BLaER1 (cell line): ENCODE data around the gene CASZ1.

ENCODE experiments used
- H3K27ac ChIP-seq: shearing (Covaris generic); formaldehyde crosslinking; 2 replicates; pipeline ENCODE4 v1.8.1; 2022
- H3K27me3 ChIP-seq: shearing (Covaris generic); formaldehyde crosslinking; 2 replicates; pipeline ENCODE4 v1.8.1; 2022
- H3K36me3 ChIP-seq: shearing (Covaris generic); formaldehyde crosslinking; 2 replicates; pipeline ENCODE4 v1.8.1; 2022
- H3K4me1 ChIP-seq: shearing (Covaris generic); formaldehyde crosslinking; 2 replicates; pipeline ENCODE4 v1.8.1; 2022
- H3K4me2 ChIP-seq: shearing (Covaris generic); formaldehyde crosslinking; 2 replicates; pipeline ENCODE4 v1.8.1; 2022
- H3K4me3 ChIP-seq: shearing (Covaris generic); formaldehyde crosslinking; 2 replicates; pipeline ENCODE4 v1.8.1; 2022
- H3K9ac ChIP-seq: shearing (Covaris generic); formaldehyde crosslinking; 2 replicates; pipeline ENCODE4 v1.8.1; 2022
- H3K9me3 ChIP-seq: shearing (Covaris generic); formaldehyde crosslinking; 2 replicates; pipeline ENCODE4 v1.8.1; 2022
- H4K20me1 ChIP-seq: shearing (Covaris generic); formaldehyde crosslinking; 2 replicates; pipeline ENCODE4 v1.8.1; 2022
- Cebpa-rat ChIP-seq: shearing (Covaris generic); IDR thresholded peaks from 2 replicates; pipeline ENCODE4 v1.8.1; 2022

Gene CASZ1

GRCh38 chr1:10723317-10723716 is 73.1 kb downstream of the CASZ1 start:
- Histone ChIP-seq H3K4me1 (peaks cover 14% of the 10 kb centered on the region), H3K27me3 (no peaks in the 10 kb centered on the region), H3K4me3 (no peak overlapping the region), H3K36me3 (no peaks in the 10 kb centered on the region), H3K9ac (no peak overlapping the region), H3K27ac (no peak overlapping the region), H3K9me3 (no peaks in the 10 kb centered on the region), H4K20me1 (no peaks in the 10 kb centered on the region), H3K4me2 (peak overlapping the region; percentile 69)
- TF ChIP-seq Cebpa-rat: no peak

GRCh38 chr1:10722803-10723202 is 73.6 kb downstream of the CASZ1 start:
- Histone ChIP-seq H4K20me1 (no peaks in the 10 kb centered on the region), H3K9ac (no peak overlapping the region), H3K4me1 (peaks cover 14% of the 10 kb centered on the region), H3K36me3 (no peaks in the 10 kb centered on the region), H3K9me3 (no peaks in the 10 kb centered on the region), H3K27me3 (no peaks in the 10 kb centered on the region), H3K27ac (no peak overlapping the region), H3K4me3 (no peak overlapping the region), H3K4me2 (no peak overlapping the region)
- TF ChIP-seq Cebpa-rat: no peak

GRCh38 chr1:10721381-10722321 is 74.8 kb downstream of the CASZ1 start:
- no peak overlapping the region for H3K4me3 ChIP-seq
- H3K4me2 ChIP-seq: no peak overlapping the region
- no peaks in the 10 kb centered on the region for H4K20me1 ChIP-seq
- no peak for TF ChIP-seq Cebpa-rat
- H3K9me3 ChIP-seq: no peaks in the 10 kb centered on the region
- no peaks in the 10 kb centered on the region for H3K27me3 ChIP-seq
- H3K27ac ChIP-seq: no peak overlapping the region
- H3K4me1 ChIP-seq: peaks cover 16% of the 10 kb centered on the region
- H3K36me3 ChIP-seq: no peaks in the 10 kb centered on the region
- H3K9ac ChIP-seq: no peak overlapping the region

GRCh38 chr1:10720635-10721034 is 75.8 kb downstream of the CASZ1 start:
- no peaks in the 10 kb centered on the region for H3K36me3 ChIP-seq
- H3K27ac ChIP-seq: no peak overlapping the region
- no peak overlapping the region for H3K4me2 ChIP-seq
- H3K9ac ChIP-seq: no peak overlapping the region
- no peaks in the 10 kb centered on the region for H3K9me3 ChIP-seq
- H3K4me1 ChIP-seq: peaks cover 21% of the 10 kb centered on the region
- no peaks in the 10 kb centered on the region for H3K27me3 ChIP-seq
- no peak overlapping the region for H3K4me3 ChIP-seq
- TF ChIP-seq Cebpa-rat: no peak
- no peaks in the 10 kb centered on the region for H4K20me1 ChIP-seq

- H4K20me1 ChIP-seq: no peaks in the 10 kb centered on the region
- H3K4me3 ChIP-seq: no peak overlapping the region
- no peak for TF ChIP-seq Cebpa-rat
- H3K27me3 ChIP-seq: no peaks in the 10 kb centered on the region
- no peaks in the 10 kb centered on the region for H3K36me3 ChIP-seq
- no peak overlapping the region for H3K9ac ChIP-seq
- no peaks in the 10 kb centered on the region for H3K9me3 ChIP-seq
- H3K27ac ChIP-seq: no peak overlapping the region
- H3K4me1 ChIP-seq: peaks cover 7% of the 10 kb centered on the region; the same call in 1 of the 2 replicates
- H3K4me2 ChIP-seq: no peak overlapping the region
Observed at GRCh38 chr1:10718083-10718415, 78.4 kb downstream of the CASZ1 start.

GRCh38 chr1:10717296-10718082 is 79.0 kb downstream of the CASZ1 start:
- H3K27ac ChIP-seq: no peak overlapping the region
- H3K9me3 ChIP-seq: no peaks in the 10 kb centered on the region
- no peak overlapping the region for H3K4me3 ChIP-seq
- TF ChIP-seq Cebpa-rat: no peak
- no peaks in the 10 kb centered on the region for H3K36me3 ChIP-seq
- no peak overlapping the region for H3K9ac ChIP-seq
- H3K4me2 ChIP-seq: no peak overlapping the region
- H4K20me1 ChIP-seq: no peaks in the 10 kb centered on the region
- H3K27me3 ChIP-seq: no peaks in the 10 kb centered on the region
- H3K4me1 ChIP-seq: peaks cover 7% of the 10 kb centered on the region; the same call in 1 of the 2 replicates

- Histone ChIP-seq H3K36me3 (no peaks in the 10 kb centered on the region), H3K9me3 (no peaks in the 10 kb centered on the region), H3K4me1 (peaks cover 7% of the 10 kb centered on the region; the same call in 1 of the 2 replicates), H4K20me1 (no peaks in the 10 kb centered on the region), H3K4me3 (no peak overlapping the region), H3K27ac (no peak overlapping the region), H3K4me2 (peak overlapping the region; percentile 43), H3K27me3 (no peaks in the 10 kb centered on the region), H3K9ac (no peak overlapping the region)
- TF ChIP-seq Cebpa-rat: no peak
Observed at GRCh38 chr1:10716840-10717239, 79.6 kb downstream of the CASZ1 start.

- no peaks in the 10 kb centered on the region for H3K36me3 ChIP-seq
- peaks cover 7% of the 10 kb centered on the region; the same call in 1 of the 2 replicates for H3K4me1 ChIP-seq
- TF ChIP-seq Cebpa-rat: no peak
- no peaks in the 10 kb centered on the region for H3K27me3 ChIP-seq
- no peak overlapping the region for H3K27ac ChIP-seq
- no peak overlapping the region for H3K4me3 ChIP-seq
- no peaks in the 10 kb centered on the region for H3K9me3 ChIP-seq
- no peak overlapping the region for H3K4me2 ChIP-seq
- no peak overlapping the region for H3K9ac ChIP-seq
- H4K20me1 ChIP-seq: no peaks in the 10 kb centered on the region
Observed at GRCh38 chr1:10714337-10715114, 81.9 kb downstream of the CASZ1 start.

- Histone ChIP-seq H3K36me3 (no peaks in the 10 kb centered on the region), H3K4me3 (no peak overlapping the region), H3K27ac (no peak overlapping the region), H3K4me2 (no peak overlapping the region), H3K9ac (no peak overlapping the region), H3K4me1 (peaks cover 7% of the 10 kb centered on the region; the same call in 1 of the 2 replicates), H3K9me3 (no peaks in the 10 kb centered on the region), H4K20me1 (no peaks in the 10 kb centered on the region), H3K27me3 (no peaks in the 10 kb centered on the region)
- no peak for TF ChIP-seq Cebpa-rat
Observed at GRCh38 chr1:10713614-10714013, 82.8 kb downstream of the CASZ1 start.
